Lower leg skin (tissue), 4 donors: ENCODE data around the gene HIPK2. TPM values are rescaled to one million over a fixed set of nuclear protein-coding genes. Genes with fewer than 3 reads are reported as not detected.

Experiments used
- DNase-seq, 2 donors: peaks; one replicate each; pipeline ENCODE4 v3.0.0-alpha.2; 2019; ENCODE audit warnings: low spot score in 2 of 2
- H3K4me3 ChIP-seq: fragments of 200-600 bp; sonication (generic); 2 replicates; pipeline ENCODE4 v1.5.1; 2017; ENCODE audit warnings: mild to moderate bottlenecking, low read depth; ENCODE audit not compliant: poor library complexity, severe bottlenecking
- POLR2A ChIP-seq, 2 donors: fragments of 450-650 bp; IDR thresholded peaks; one replicate each; pipeline ENCODE4 v1.6.1; 2016 to 2017; ENCODE audit warnings: antibody characterized with exemption in 2 of 2, mild to moderate bottlenecking in 1 of 2, moderate library complexity in 1 of 2
- WGBS, 2 donors: methylation state at CpG; one replicate each; pipeline ENCODE4 v1.1.5; 2018; 5-methylcytosine and 5-hydroxymethylcytosine counted together
- intact Hi-C: fragments of 100-400 bp; cut with DNase I; formaldehyde crosslinking; loops from one replicate; pipeline ENCODE4 v1.15.0; 2023; ENCODE audit warnings: low total_unique reads
- total RNA-seq, 4 donors: library from RNA; depleted of rRNA; stranded (reverse); fragments of >200 nt; gene quantifications; one replicate each; pipeline ENCODE4 v1.1.0, GENCODE V29; 2016
- TF ChIP-seq, protein P1 (sequence below), 3 donors: fragments of 450-650 bp; IDR thresholded peaks; one replicate each; pipeline ENCODE4 v1.5.1; 2016; ENCODE audit warnings: antibody characterized with exemption in 3 of 3, mild to moderate bottlenecking in 3 of 3, moderate library complexity in 2 of 3

The HIPK2 gene
- total RNA-seq, 4 donors from 2014 or later, result 4.5 to 14.9 (median 10.4) TPM

GRCh38 chr7:139536152-139536551 is 241.6 kb downstream of the HIPK2 start:
- H3K4me3 ChIP-seq, result no peak overlapping the region
- 92 to 93% methylated on average over 8 of the region's 8 CpGs for WGBS, 2 donors
- TF ChIP-seq, protein P1, sequence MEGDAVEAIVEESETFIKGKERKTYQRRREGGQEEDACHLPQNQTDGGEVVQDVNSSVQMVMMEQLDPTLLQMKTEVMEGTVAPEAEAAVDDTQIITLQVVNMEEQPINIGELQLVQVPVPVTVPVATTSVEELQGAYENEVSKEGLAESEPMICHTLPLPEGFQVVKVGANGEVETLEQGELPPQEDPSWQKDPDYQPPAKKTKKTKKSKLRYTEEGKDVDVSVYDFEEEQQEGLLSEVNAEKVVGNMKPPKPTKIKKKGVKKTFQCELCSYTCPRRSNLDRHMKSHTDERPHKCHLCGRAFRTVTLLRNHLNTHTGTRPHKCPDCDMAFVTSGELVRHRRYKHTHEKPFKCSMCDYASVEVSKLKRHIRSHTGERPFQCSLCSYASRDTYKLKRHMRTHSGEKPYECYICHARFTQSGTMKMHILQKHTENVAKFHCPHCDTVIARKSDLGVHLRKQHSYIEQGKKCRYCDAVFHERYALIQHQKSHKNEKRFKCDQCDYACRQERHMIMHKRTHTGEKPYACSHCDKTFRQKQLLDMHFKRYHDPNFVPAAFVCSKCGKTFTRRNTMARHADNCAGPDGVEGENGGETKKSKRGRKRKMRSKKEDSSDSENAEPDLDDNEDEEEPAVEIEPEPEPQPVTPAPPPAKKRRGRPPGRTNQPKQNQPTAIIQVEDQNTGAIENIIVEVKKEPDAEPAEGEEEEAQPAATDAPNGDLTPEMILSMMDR (IDR thresholded peaks at IDR 0.05), result no peak
- no peak for TF ChIP-seq POLR2A (IDR thresholded peaks at IDR 0.05)
- intact Hi-C loops, result no loop called here
- no peak for DNase-seq

- TF ChIP-seq, protein P1 (IDR thresholded peaks at IDR 0.05), result no peak
- TF ChIP-seq POLR2A (IDR thresholded peaks at IDR 0.05), result no peak
- 72 to 73% methylated on average over 7 of the region's 7 CpGs for WGBS, 2 donors
- DNase-seq, result no peak
- intact Hi-C loops, result no loop called here
- H3K4me3 ChIP-seq, result no peak overlapping the region
These were observed 242.7 kb downstream of the HIPK2 start for GRCh38 chr7:139534966-139535651.

GRCh38 chr7:139534096-139534495 is 243.7 kb downstream of the HIPK2 start:
- 84 to 87% methylated on average over 9 of the region's 9 CpGs for WGBS, 2 donors
- TF ChIP-seq, protein P1 (IDR thresholded peaks at IDR 0.05), result no peak
- no peak for TF ChIP-seq POLR2A (IDR thresholded peaks at IDR 0.05)
- DNase-seq, result no peak
- H3K4me3 ChIP-seq, result no peak overlapping the region
- intact Hi-C loops, result no loop called here

DNA sequence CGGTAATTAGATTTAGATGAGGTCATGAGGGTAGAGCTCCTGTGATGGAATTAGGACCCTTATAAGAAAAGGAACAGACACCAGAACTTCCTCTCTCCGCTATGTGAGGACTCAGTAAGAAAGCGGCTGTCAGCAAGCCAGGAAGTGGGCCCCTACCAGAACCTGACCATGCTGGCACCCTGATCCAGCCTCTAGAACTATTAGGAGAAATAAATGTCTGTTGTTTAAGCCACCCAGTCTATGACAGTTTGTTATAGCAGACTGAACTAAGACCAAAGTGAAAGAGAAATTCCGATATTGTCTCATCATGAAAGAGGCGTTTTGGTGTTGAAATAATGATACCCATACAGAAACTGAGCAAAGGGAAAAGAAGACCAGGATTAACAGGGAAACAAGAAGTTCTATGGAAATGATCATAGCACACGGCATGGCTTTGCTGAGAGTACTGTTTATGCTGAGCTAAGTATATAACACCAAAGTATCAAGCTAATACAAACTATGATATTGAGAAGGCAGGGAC is 245.1 kb downstream of the HIPK2 start:
- no peak for TF ChIP-seq POLR2A (IDR thresholded peaks at IDR 0.05)
- TF ChIP-seq, protein P1 (IDR thresholded peaks at IDR 0.05), result no peak
- no peak overlapping the region for H3K4me3 ChIP-seq
- DNase-seq, result no peak
- intact Hi-C loops, result no loop called here
- WGBS, 2 donors, result 83 to 87% methylated on average over 6 of the region's 6 CpGs

DNA sequence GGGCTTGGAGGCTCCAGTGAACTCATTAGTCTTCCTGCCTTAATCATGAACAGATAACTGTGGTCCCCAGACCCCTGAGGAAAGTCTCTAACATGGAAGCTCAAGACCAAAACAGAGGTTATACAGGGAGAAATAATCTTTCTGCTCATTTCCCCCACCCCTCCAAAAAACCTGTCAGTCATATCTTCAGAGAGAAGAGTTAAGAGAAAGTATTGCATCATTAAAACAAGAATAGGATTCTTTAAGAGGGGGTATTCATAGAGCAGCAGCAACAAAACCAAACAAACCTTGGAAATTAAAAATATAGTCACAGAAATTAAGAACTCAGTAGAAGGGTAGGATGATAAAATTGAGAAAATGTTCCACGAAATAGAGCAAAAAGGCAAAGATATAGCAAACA is 246.7 kb downstream of the HIPK2 start:
- no peak overlapping the region for H3K4me3 ChIP-seq
- TF ChIP-seq POLR2A (IDR thresholded peaks at IDR 0.05), result no peak
- TF ChIP-seq, protein P1 (IDR thresholded peaks at IDR 0.05), result no peak
- WGBS, 2 donors, result 88 to 92% methylated on average over 1 of the region's 1 CpG
- no peak for DNase-seq
- intact Hi-C loops, result no loop called here
